WTC11 (cell line): ENCODE results near the gene COL9A1. TPM values are rescaled to one million over a fixed set of nuclear protein-coding genes. Genes with fewer than 3 reads are reported as not detected.

Experiments used
- ATAC-seq: fragments of 200-7000 bp; cut with Tn5 transposase; 2 replicates; pipeline ENCODE4 v1.10.0; 2021; ENCODE audit warnings: mild to moderate bottlenecking, moderate library complexity
- CTCF ChIA-PET: fragments of 300-600 bp; sonication (Branson Sonifier 250); formaldehyde crosslinking; loops from one replicate; lab custom pipeline; 2021; ENCODE audit warnings: antibody characterized with exemption; lab: Charles Lee
- POLR2A ChIA-PET: fragments of 350-600 bp; sonication (Branson Sonifier 250); formaldehyde crosslinking; loops from one replicate; lab custom pipeline; 2021; ENCODE audit warnings: antibody characterized with exemption; lab: Charles Lee
- DNase-seq: peaks from one replicate; pipeline ENCODE4 v3.0.0; 2021; ENCODE audit warnings: low spot score
- H3K27ac Mint-ChIP-seq: 2 replicates; pipeline ENCODE4 v1.8.0; 2021; ENCODE audit warnings: mixed read lengths
- H3K27me3 Mint-ChIP-seq: 2 replicates; pipeline ENCODE4 v1.8.0; 2021; ENCODE audit warnings: low read depth, mild to moderate bottlenecking, moderate library complexity, mixed read lengths
- H3K36me3 Mint-ChIP-seq: 2 replicates; pipeline ENCODE4 v1.8.0; 2021; ENCODE audit warnings: mixed read lengths
- H3K4me1 Mint-ChIP-seq: 2 replicates; pipeline ENCODE4 v1.8.0; 2022; ENCODE audit warnings: mixed read lengths
- H3K4me3 Mint-ChIP-seq: 2 replicates; pipeline ENCODE4 v1.8.0; 2021; ENCODE audit warnings: mild to moderate bottlenecking, moderate library complexity, mixed read lengths
- H3K9me3 Mint-ChIP-seq: 2 replicates; pipeline ENCODE4 v1.8.0; 2021; ENCODE audit warnings: mixed read lengths
- CREB1 ChIP-seq: sonication (generic); formaldehyde crosslinking; IDR thresholded peaks from 2 replicates; pipeline ENCODE4 v1.8.0; 2023; ENCODE audit warnings: mild to moderate bottlenecking, missing genetic modification reagents
- EMX1 ChIP-seq: fragments of 250-450 bp; sonication (Bioruptor Pico); IDR thresholded peaks from 2 replicates; pipeline ENCODE4 v1.8.0; 2021; ENCODE audit warnings: mild to moderate bottlenecking
- IRF2 ChIP-seq: sonication (generic); formaldehyde crosslinking; IDR thresholded peaks from 2 replicates; pipeline ENCODE4 v1.8.0; 2022; ENCODE audit warnings: low read depth, missing genetic modification reagents, borderline replicate concordance
- JAZF1 ChIP-seq: fragments of 250-450 bp; sonication (Bioruptor Pico); IDR thresholded peaks from 2 replicates; pipeline ENCODE4 v1.9.0; 2021; ENCODE audit warnings: moderate library complexity, mild to moderate bottlenecking, inconsistent platforms
- NFATC4 ChIP-seq: fragments of 250-450 bp; sonication (Bioruptor Pico); IDR thresholded peaks from 2 replicates; pipeline ENCODE4 v1.9.0; 2021; ENCODE audit warnings: mild to moderate bottlenecking
- NFE2L1 ChIP-seq: sonication (generic); formaldehyde crosslinking; IDR thresholded peaks from 2 replicates; pipeline ENCODE4 v1.8.1; 2023; ENCODE audit warnings: missing genetic modification reagents
- SMAD4 ChIP-seq: sonication (generic); formaldehyde crosslinking; IDR thresholded peaks from 2 replicates; pipeline ENCODE4 v1.8.0; 2022; ENCODE audit warnings: mild to moderate bottlenecking, missing genetic modification reagents
- SOX15 ChIP-seq: fragments of 250-450 bp; sonication (Bioruptor Pico); IDR thresholded peaks from 2 replicates; pipeline ENCODE4 v1.9.0; 2021; ENCODE audit warnings: mild to moderate bottlenecking
- TEAD1 ChIP-seq: sonication (generic); formaldehyde crosslinking; IDR thresholded peaks from 2 replicates; pipeline ENCODE4 v1.8.0; 2022; ENCODE audit warnings: mild to moderate bottlenecking, missing genetic modification reagents
- TEAD4 ChIP-seq: sonication (generic); formaldehyde crosslinking; IDR thresholded peaks from 2 replicates; pipeline ENCODE4 v1.8.0; 2022; ENCODE audit warnings: mild to moderate bottlenecking, missing genetic modification reagents
- TP53 ChIP-seq: sonication (generic); formaldehyde crosslinking; IDR thresholded peaks from 2 replicates; pipeline ENCODE4 v1.8.1; 2023; ENCODE audit warnings: mild to moderate bottlenecking, missing genetic modification reagents
- ZBTB21 ChIP-seq: sonication (generic); formaldehyde crosslinking; IDR thresholded peaks from 2 replicates; pipeline ENCODE4 v1.8.1; 2023; ENCODE audit warnings: mild to moderate bottlenecking, missing genetic modification reagents, borderline replicate concordance
- ZNF219 ChIP-seq: sonication (generic); formaldehyde crosslinking; IDR thresholded peaks from 2 replicates; pipeline ENCODE4 v1.8.0; 2023; ENCODE audit warnings: missing genetic modification reagents, mild to moderate bottlenecking, borderline replicate concordance
- ZNF232 ChIP-seq: sonication (generic); formaldehyde crosslinking; IDR thresholded peaks from 2 replicates; pipeline ENCODE4 v1.8.0; 2022; ENCODE audit warnings: mild to moderate bottlenecking, missing genetic modification reagents
- total RNA-seq: library from RNA; stranded (reverse); gene quantifications from 3 replicates; pipeline ENCODE4 v1.2.3, GENCODE V29; 2021
- TF ChIP-seq, protein P1 (sequence below): fragments of 250-450 bp; sonication (Bioruptor Pico); IDR thresholded peaks from 2 replicates; pipeline ENCODE4 v1.8.0; 2021; ENCODE audit warnings: mild to moderate bottlenecking
- TF ChIP-seq, protein P2 (sequence below): sonication (generic); formaldehyde crosslinking; IDR thresholded peaks from 2 replicates; pipeline ENCODE4 v1.8.1; 2023; ENCODE audit warnings: mild to moderate bottlenecking, missing genetic modification reagents, moderate library complexity
- TF ChIP-seq, protein P3 (sequence below): sonication (generic); formaldehyde crosslinking; IDR thresholded peaks from 2 replicates; pipeline ENCODE4 v1.8.1; 2023; ENCODE audit warnings: mild to moderate bottlenecking, moderate library complexity, missing genetic modification reagents
- TF ChIP-seq, protein P4 (sequence below): sonication (generic); formaldehyde crosslinking; IDR thresholded peaks from 2 replicates; pipeline ENCODE4 v1.8.1; 2022; ENCODE audit warnings: low read depth, missing genetic modification reagents, borderline replicate concordance
- TF ChIP-seq, protein P5 (sequence below): sonication (generic); formaldehyde crosslinking; IDR thresholded peaks from 2 replicates; pipeline ENCODE4 v1.8.1; 2023; ENCODE audit warnings: mild to moderate bottlenecking, missing genetic modification reagents
- TF ChIP-seq, protein P6 (sequence below): sonication (generic); formaldehyde crosslinking; IDR thresholded peaks from 2 replicates; pipeline ENCODE4 v1.8.1; 2022; ENCODE audit warnings: mild to moderate bottlenecking, moderate library complexity, missing genetic modification reagents
- TF ChIP-seq, protein P7 (sequence below): sonication (generic); formaldehyde crosslinking; IDR thresholded peaks from 2 replicates; pipeline ENCODE4 v1.8.1; 2022; ENCODE audit warnings: mild to moderate bottlenecking, missing genetic modification reagents, moderate library complexity, borderline replicate concordance
- TF ChIP-seq, protein P8 (sequence below): sonication (generic); formaldehyde crosslinking; IDR thresholded peaks from 2 replicates; pipeline ENCODE4 v1.8.0; 2022; ENCODE audit warnings: mild to moderate bottlenecking, missing genetic modification reagents

Gene COL9A1
- total RNA-seq, 1 experiment from 2014 or later: 9.0 TPM

DNA sequence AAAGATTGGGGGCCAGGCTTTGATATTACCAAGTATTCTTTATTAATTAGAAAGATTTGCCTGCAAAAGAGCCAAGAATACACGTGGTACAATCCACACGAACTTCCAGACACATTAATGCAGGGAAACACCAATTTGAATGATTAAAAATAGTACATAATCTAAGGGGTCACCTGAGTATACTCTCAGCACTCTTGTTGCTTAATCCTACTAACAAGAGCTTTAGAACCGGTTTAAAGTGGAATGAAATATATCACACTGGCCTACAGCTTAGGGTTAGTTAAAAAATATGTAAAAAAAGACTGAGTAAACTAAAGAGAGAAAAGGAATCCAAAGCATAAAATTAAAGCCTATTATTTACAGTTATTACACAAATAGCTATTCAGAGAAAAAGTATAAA, 49.0 kb downstream of the COL9A1 start (continued):
- TF ChIP-seq IRF2 (no peak), ZNF219 (no peak), TEAD4 (CRISPR knock-in tag) (no peak)
- TF ChIP-seq, protein P1, sequence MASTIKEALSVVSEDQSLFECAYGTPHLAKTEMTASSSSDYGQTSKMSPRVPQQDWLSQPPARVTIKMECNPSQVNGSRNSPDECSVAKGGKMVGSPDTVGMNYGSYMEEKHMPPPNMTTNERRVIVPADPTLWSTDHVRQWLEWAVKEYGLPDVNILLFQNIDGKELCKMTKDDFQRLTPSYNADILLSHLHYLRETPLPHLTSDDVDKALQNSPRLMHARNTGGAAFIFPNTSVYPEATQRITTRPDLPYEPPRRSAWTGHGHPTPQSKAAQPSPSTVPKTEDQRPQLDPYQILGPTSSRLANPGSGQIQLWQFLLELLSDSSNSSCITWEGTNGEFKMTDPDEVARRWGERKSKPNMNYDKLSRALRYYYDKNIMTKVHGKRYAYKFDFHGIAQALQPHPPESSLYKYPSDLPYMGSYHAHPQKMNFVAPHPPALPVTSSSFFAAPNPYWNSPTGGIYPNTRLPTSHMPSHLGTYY (CRISPR knock-in tag): no peak
- TF ChIP-seq, all 79 proteins: peak for 0

DNA sequence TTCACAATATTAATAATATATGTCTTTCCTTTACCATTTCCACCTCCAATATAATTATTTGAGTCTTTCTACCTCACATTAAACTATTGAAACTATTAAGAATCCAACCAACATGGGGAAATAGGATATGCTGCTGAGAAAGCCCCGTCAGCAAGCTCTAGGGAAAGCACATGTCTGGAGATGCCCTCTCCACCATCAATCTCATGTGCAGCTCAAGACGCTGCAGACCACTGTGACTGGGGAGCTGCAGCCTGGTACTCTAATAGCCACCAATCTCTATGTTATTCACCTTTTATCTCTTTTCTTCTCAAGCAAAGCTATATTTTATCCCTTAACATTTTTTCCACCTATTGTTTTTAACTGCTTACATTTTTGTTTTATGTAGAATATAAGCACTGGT, 50.3 kb downstream of the COL9A1 start:
- DNase-seq: no peak
- H3K4me1 Mint-ChIP-seq: no peaks in the 10 kb centered on the region; the same call in 1 of the 2 replicates
- no peaks in the 10 kb centered on the region for H3K36me3 Mint-ChIP-seq
- no peaks in the 10 kb centered on the region for H3K9me3 Mint-ChIP-seq
- TF ChIP-seq, protein P2, sequence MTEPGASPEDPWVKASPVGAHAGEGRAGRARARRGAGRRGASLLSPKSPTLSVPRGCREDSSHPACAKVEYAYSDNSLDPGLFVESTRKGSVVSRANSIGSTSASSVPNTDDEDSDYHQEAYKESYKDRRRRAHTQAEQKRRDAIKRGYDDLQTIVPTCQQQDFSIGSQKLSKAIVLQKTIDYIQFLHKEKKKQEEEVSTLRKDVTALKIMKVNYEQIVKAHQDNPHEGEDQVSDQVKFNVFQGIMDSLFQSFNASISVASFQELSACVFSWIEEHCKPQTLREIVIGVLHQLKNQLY (CRISPR knock-in tag): no peak
- TF ChIP-seq CREB1 (CRISPR knock-in tag) (no peak), EMX1 (no peak), NFATC4 (CRISPR knock-in tag) (no peak), TEAD1 (CRISPR knock-in tag) (no peak), TP53 (CRISPR knock-in tag) (no peak), SMAD4 (CRISPR knock-in tag) (no peak), ZNF232 (CRISPR knock-in tag) (no peak), SOX15 (CRISPR knock-in tag) (no peak), JAZF1 (CRISPR knock-in tag) (no peak), ZBTB21 (CRISPR knock-in tag) (no peak), NFE2L1 (CRISPR knock-in tag) (no peak)
- TF ChIP-seq, protein P3, sequence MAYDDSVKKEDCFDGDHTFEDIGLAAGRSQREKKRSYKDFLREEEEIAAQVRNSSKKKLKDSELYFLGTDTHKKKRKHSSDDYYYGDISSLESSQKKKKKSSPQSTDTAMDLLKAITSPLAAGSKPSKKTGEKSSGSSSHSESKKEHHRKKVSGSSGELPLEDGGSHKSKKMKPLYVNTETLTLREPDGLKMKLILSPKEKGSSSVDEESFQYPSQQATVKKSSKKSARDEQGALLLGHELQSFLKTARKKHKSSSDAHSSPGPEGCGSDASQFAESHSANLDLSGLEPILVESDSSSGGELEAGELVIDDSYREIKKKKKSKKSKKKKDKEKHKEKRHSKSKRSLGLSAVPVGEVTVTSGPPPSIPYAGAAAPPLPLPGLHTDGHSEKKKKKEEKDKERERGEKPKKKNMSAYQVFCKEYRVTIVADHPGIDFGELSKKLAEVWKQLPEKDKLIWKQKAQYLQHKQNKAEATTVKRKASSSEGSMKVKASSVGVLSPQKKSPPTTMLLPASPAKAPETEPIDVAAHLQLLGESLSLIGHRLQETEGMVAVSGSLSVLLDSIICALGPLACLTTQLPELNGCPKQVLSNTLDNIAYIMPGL (CRISPR knock-in tag): no peak
- TF ChIP-seq, protein P4, sequence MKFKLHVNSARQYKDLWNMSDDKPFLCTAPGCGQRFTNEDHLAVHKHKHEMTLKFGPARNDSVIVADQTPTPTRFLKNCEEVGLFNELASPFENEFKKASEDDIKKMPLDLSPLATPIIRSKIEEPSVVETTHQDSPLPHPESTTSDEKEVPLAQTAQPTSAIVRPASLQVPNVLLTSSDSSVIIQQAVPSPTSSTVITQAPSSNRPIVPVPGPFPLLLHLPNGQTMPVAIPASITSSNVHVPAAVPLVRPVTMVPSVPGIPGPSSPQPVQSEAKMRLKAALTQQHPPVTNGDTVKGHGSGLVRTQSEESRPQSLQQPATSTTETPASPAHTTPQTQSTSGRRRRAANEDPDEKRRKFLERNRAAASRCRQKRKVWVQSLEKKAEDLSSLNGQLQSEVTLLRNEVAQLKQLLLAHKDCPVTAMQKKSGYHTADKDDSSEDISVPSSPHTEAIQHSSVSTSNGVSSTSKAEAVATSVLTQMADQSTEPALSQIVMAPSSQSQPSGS (CRISPR knock-in tag): no peak
- TF ChIP-seq, protein P5, sequence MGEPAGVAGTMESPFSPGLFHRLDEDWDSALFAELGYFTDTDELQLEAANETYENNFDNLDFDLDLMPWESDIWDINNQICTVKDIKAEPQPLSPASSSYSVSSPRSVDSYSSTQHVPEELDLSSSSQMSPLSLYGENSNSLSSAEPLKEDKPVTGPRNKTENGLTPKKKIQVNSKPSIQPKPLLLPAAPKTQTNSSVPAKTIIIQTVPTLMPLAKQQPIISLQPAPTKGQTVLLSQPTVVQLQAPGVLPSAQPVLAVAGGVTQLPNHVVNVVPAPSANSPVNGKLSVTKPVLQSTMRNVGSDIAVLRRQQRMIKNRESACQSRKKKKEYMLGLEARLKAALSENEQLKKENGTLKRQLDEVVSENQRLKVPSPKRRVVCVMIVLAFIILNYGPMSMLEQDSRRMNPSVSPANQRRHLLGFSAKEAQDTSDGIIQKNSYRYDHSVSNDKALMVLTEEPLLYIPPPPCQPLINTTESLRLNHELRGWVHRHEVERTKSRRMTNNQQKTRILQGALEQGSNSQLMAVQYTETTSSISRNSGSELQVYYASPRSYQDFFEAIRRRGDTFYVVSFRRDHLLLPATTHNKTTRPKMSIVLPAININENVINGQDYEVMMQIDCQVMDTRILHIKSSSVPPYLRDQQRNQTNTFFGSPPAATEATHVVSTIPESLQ (CRISPR knock-in tag): no peak
- TF ChIP-seq, protein P6, sequence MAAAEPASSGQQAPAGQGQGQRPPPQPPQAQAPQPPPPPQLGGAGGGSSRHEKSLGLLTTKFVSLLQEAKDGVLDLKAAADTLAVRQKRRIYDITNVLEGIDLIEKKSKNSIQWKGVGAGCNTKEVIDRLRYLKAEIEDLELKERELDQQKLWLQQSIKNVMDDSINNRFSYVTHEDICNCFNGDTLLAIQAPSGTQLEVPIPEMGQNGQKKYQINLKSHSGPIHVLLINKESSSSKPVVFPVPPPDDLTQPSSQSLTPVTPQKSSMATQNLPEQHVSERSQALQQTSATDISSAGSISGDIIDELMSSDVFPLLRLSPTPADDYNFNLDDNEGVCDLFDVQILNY: no peak
- TF ChIP-seq, protein P7, sequence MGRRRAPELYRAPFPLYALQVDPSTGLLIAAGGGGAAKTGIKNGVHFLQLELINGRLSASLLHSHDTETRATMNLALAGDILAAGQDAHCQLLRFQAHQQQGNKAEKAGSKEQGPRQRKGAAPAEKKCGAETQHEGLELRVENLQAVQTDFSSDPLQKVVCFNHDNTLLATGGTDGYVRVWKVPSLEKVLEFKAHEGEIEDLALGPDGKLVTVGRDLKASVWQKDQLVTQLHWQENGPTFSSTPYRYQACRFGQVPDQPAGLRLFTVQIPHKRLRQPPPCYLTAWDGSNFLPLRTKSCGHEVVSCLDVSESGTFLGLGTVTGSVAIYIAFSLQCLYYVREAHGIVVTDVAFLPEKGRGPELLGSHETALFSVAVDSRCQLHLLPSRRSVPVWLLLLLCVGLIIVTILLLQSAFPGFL (CRISPR knock-in tag): no peak
- TF ChIP-seq, protein P8, sequence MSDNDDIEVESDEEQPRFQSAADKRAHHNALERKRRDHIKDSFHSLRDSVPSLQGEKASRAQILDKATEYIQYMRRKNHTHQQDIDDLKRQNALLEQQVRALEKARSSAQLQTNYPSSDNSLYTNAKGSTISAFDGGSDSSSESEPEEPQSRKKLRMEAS (CRISPR knock-in tag): no peak
- TF ChIP-seq, all 79 proteins: peak for 0
- no peak overlapping the region for H3K4me3 Mint-ChIP-seq
- H3K27me3 Mint-ChIP-seq: no peaks in the 10 kb centered on the region
- no peak overlapping the region for H3K27ac Mint-ChIP-seq
- POLR2A ChIA-PET: no interaction called here
- ATAC-seq: no peak
- CTCF ChIA-PET: interaction anchor here (1.4 kb wide), 1 partner anchor 58 kb away, joined by 4 read pairs; no protein-coding TSS in a partner anchor
